ENCODE results near the gene SGCD.

The SGCD gene

DNA sequence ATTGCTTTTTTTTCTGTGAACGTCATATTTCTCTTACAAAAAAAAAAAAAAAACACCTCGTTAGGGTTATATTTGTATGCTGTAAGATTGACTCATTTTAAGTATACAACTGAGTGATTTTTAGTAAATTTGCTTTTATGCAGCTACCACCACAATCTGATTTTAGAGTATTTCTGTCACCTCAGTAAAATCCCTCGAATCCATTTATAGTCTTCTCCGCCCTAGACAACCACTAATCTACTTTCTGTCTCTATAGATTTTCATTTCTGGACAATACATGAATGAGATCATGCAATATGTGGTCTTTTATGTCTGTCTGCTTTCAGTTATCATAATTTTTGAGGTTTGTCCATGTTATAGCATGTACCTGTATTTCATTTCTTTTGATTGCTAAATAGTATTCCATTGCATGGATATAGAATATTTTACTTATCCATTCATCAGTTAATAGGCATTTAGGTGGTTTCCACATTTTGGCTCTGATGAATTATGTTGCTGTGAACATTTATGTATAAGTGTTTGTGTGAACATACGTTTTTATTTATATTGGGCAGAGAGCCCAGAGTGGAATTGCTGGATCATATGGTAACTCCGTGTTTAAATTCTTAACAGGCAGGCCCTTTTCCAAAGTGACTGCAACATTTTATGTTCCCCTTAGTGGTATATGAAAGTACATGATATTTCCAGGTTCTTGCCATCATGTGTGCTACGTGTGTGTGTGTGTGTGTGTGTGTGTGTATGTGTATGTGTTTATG, 171.4 kb downstream of the SGCD start:
- TF ChIP-seq, protein P1, sequence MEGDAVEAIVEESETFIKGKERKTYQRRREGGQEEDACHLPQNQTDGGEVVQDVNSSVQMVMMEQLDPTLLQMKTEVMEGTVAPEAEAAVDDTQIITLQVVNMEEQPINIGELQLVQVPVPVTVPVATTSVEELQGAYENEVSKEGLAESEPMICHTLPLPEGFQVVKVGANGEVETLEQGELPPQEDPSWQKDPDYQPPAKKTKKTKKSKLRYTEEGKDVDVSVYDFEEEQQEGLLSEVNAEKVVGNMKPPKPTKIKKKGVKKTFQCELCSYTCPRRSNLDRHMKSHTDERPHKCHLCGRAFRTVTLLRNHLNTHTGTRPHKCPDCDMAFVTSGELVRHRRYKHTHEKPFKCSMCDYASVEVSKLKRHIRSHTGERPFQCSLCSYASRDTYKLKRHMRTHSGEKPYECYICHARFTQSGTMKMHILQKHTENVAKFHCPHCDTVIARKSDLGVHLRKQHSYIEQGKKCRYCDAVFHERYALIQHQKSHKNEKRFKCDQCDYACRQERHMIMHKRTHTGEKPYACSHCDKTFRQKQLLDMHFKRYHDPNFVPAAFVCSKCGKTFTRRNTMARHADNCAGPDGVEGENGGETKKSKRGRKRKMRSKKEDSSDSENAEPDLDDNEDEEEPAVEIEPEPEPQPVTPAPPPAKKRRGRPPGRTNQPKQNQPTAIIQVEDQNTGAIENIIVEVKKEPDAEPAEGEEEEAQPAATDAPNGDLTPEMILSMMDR (conservative IDR thresholded peaks at IDR 0.05; ENCODE audit: low read depth) = no peak
- no peak overlapping the region for H3K27ac ChIP-seq
- CTCF ChIA-PET = interaction anchor here (0.7 kb wide), 1 partner anchor 61 kb away, joined by 3 read pairs; no protein-coding TSS in a partner anchor
- no peak for DNase-seq (ENCODE audit: low spot score)
- POLR2A ChIA-PET (ENCODE audit: low non-redundant PET) = no interaction called here

DNA sequence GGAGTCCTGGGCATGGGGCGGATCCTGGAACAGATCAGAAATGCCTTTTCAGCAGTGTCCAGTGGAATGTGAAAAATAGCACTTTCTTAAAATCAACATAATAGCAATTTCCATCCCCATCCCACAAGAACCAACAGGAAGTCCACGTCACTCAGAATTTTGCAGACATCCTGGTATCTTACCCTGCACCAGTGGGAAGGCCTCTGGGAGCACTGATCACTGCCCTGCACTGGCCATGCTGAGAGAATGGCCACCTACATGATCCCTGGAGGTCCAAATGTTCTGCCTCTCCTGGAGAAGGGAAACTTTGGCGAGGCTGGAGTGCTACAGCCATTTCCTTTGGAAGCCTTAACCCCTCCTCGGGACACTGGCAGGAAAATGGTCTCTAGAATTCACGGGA, 173.8 kb downstream of the SGCD start:
- POLR2A ChIA-PET (ENCODE audit: low non-redundant PET) = no interaction called here
- CTCF ChIA-PET = no interaction called here
- no peak for DNase-seq (ENCODE audit: low spot score)
- no peak overlapping the region for H3K27ac ChIP-seq
- TF ChIP-seq, protein P1 (conservative IDR thresholded peaks at IDR 0.05; ENCODE audit: low read depth) = no peak

DNA sequence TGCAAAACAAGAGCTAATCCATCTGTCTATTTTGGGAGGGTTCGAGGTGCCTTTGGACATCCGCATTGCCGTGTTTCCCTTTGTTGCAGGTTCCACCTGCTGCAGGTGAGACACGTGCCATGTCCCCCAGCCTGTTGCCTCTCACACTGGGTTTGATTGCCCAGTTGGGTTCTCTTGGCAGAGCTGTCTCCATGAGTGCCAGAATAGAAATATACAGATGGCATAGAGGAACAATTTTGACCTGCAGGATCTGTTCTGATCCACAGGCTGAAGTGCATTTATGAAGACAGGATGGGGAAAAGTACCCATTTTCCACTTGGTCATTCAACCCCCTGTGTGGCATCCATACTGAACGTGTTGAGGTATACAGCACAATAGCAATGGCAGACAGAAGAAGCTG, 178.1 kb downstream of the SGCD start:
- POLR2A ChIA-PET (ENCODE audit: low non-redundant PET) = no interaction called here
- TF ChIP-seq, protein P1 (conservative IDR thresholded peaks at IDR 0.05; ENCODE audit: low read depth) = no peak
- CTCF ChIA-PET = no interaction called here
- no peak for DNase-seq (ENCODE audit: low spot score)
- no peak overlapping the region for H3K27ac ChIP-seq

DNA sequence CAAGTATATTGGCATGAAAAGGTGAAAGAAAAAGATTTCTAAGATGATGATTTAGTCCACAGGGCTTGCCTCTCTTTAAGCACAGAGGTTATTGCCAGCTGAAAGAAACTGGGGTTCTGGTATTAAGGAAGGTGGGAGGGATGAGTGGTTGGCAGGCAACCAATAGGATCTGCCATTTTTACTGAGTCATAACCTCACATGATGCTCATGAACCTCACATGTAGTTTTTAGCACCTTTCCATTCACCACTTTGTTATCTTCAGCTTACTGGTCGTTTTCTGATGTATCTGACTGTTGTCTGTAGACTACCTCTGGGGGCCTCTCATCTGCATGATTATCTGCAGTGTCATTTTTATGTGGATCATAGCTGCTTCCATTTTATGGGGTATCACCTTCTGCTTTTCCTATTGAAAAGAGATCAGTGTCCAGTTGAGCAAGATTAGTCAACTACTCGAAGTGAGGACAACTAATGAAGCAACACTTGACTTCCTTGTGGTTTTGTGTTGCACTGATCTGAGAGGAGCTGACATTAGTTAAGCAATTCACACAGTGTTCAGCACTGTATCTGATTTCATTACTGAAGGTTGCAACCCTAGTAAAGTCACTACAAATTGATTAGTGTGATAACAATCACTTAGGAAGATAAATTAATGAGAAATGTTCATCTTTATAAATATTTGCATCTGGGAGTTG, 186.3 kb downstream of the SGCD start:
- TF ChIP-seq, protein P1 (conservative IDR thresholded peaks at IDR 0.05; ENCODE audit: low read depth) = no peak
- ChIA-PET CTCF (no interaction called here), POLR2A (ENCODE audit: low non-redundant PET) (no interaction called here)
- no peak for DNase-seq (ENCODE audit: low spot score)
- no peak overlapping the region for H3K27ac ChIP-seq

DNA sequence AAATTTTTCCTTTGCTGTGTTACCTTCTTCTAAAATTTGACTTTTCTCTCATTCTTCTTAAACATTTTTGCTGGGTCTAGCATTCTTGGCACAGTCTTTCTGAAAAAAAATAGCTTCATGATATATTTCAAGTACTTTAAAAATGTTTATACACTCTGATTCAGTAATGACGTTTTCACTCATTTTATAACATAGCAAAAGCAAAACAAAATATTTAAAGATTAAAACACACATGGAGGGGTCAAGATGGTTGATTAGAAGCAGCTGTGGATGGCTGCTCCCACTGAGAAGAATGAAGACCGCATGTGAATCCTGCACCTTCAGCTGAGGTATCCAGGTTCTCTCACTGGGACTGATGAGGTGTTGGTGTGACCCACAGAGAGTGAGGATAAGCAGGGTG, 188.2 kb downstream of the SGCD start:
- no peak overlapping the region for H3K27ac ChIP-seq
- POLR2A ChIA-PET (ENCODE audit: low non-redundant PET) = interaction anchor here (0.6 kb wide), 1 partner anchor 264 kb away, joined by 3 read pairs; no protein-coding TSS in a partner anchor
- TF ChIP-seq, protein P1 (conservative IDR thresholded peaks at IDR 0.05; ENCODE audit: low read depth) = no peak
- CTCF ChIA-PET = interaction anchor here (0.6 kb wide), 1 partner anchor 386 kb away, joined by 3 read pairs; no protein-coding TSS in a partner anchor
- no peak for DNase-seq (ENCODE audit: low spot score)

DNA sequence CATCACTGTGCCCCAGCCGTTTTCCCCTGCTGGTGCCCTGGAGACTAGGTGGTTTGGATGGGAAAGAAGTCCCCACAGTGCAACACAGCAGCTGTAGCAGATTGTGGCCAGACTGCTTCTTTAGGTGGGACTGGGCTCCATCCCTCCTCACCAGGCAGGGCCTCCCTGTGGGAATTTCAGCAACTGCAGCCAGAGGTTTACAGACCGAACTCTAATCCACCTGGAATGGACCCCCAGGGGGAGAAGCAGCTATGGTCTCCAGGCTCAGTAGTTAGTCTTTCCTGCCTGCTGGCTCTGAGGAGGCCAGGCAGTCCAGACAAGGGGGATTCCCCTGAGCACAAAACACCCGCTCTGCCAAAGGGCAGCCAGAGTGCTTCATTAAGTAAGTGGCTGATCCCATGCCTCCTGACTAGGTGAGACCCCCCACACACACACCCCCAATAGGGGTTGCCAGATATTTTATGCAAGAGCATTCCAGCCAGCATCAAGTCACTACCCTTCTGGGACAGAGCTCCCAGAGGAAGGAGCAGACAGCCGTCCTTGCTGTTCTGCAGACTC, 188.9 kb downstream of the SGCD start:
- ChIA-PET CTCF (no interaction called here), POLR2A (ENCODE audit: low non-redundant PET) (no interaction called here)
- TF ChIP-seq, protein P1 (conservative IDR thresholded peaks at IDR 0.05; ENCODE audit: low read depth) = no peak
- no peak for DNase-seq (ENCODE audit: low spot score)
- no peak overlapping the region for H3K27ac ChIP-seq

Measured in RWPE1 (cell line).